SU-DHL-6 (cell line): ENCODE results near the gene HSD17B14.

Experiments
- CTCF ChIP-seq: fragments of 200-600 bp; sonication (generic); IDR thresholded peaks from one replicate; pipeline ENCODE4 v1.5.1; 2017; ENCODE audit warnings: antibody characterized with exemption, mild to moderate bottlenecking, low read length, moderate library complexity; ENCODE audit not compliant: insufficient read depth, poor library complexity, severe bottlenecking
- EZH2phosphoT487 ChIP-seq: fragments of 200-600 bp; sonication (generic), shearing (Covaris generic); conservative IDR thresholded peaks from 2 replicates; pipeline ENCODE4 v1.6.1; 2018; ENCODE audit warnings: mild to moderate bottlenecking, antibody characterized with exemption, low read length, moderate library complexity, mixed read lengths

DNA sequence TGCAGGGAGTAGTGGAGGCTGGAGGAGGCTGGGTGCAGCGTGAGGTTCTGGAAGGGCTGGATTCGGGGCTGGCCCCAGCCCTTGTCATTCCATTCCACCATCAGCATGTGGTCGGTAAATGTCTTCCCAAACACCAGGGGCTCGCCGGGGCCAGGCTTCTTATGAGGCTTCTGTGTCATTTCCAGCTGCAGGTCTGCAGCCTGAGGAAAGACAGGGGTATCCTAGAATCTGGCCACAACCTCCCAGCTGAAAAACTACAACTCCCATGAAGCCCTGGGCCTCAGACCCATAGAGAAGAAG, 29.8 kb downstream of the HSD17B14 start:
- no peak for TF ChIP-seq CTCF
- no peak for TF ChIP-seq EZH2phosphoT487
